Panc1 (cell line): ENCODE results near the gene HES4. TPM values are rescaled to one million over a fixed set of nuclear protein-coding genes. Genes with fewer than 3 reads are reported as not detected.

Experiments used
- ATAC-seq: fragments of 200-7000 bp; cut with Tn5 transposase; 2 replicates; pipeline ENCODE4 v1.9.1; 2020; ENCODE audit warnings: mild to moderate bottlenecking, moderate library complexity
- BruUV-seq: library from RNA; stranded (reverse); fragments of 400-500 nt; replicated peaks from 2 replicates; lab custom pipeline; 2021; lab: Mats Ljungman, UMichigan
- CTCF ChIA-PET: fragments of 300-600 bp; sonication (Branson Sonifier 250); formaldehyde crosslinking; loops from one replicate; lab custom pipeline; 2022; ENCODE audit warnings: antibody characterized with exemption; lab: Charles Lee
- POLR2A ChIA-PET: fragments of 300-600 bp; sonication (Branson Sonifier 250); formaldehyde crosslinking; loops from one replicate; lab custom pipeline; 2022; ENCODE audit warnings: antibody characterized with exemption; lab: Charles Lee
- DNase-seq: peaks from one replicate; pipeline ENCODE4 v3.0.0-alpha.2; 2010; ENCODE audit warnings: low read depth, low spot score
- H3K27ac ChIP-seq: 2 replicates; pipeline ENCODE4 v1.5.1; 2011; ENCODE audit warnings: mild to moderate bottlenecking, low read length, inconsistent platforms
- H3K27me3 ChIP-seq: fragments of 200-500 bp; sonication (Bioruptor generic); 2 replicates; pipeline ENCODE4 v1.6.0; 2014; ENCODE audit warnings: low read length, inconsistent platforms; ENCODE audit not compliant: control insufficient read depth, insufficient read depth
- H3K36me3 ChIP-seq: fragments of 200-500 bp; sonication (Bioruptor generic); 2 replicates; pipeline ENCODE4 v1.5.1; 2014; ENCODE audit warnings: inconsistent platforms, mild to moderate bottlenecking, low read length, moderate library complexity; ENCODE audit not compliant: control insufficient read depth, insufficient read depth
- H3K4me1 ChIP-seq: 2 replicates; pipeline ENCODE4 v1.5.1; 2011; ENCODE audit warnings: inconsistent platforms, mild to moderate bottlenecking, low read length, moderate library complexity; ENCODE audit not compliant: control insufficient read depth, insufficient read depth
- H3K4me3 ChIP-seq, 2 experiments: 2 replicates each; pipeline ENCODE4 v1.5.1; 2011 to 2012; ENCODE audit warnings: low read depth in 2 of 2, low read length in 2 of 2, mild to moderate bottlenecking in 2 of 2, inconsistent platforms in 1 of 2, moderate library complexity in 1 of 2
- H3K9me3 ChIP-seq: fragments of 200-500 bp; sonication (Bioruptor generic); 2 replicates; pipeline ENCODE4 v1.5.1; 2014; ENCODE audit warnings: low read depth, mild to moderate bottlenecking, inconsistent platforms, low read length, moderate library complexity; ENCODE audit not compliant: control insufficient read depth, insufficient read depth
- POLR2AphosphoS5 ChIP-seq: IDR thresholded peaks from 2 replicates; pipeline ENCODE4 v1.6.1; 2012; ENCODE audit warnings: mild to moderate bottlenecking, low read depth, low read length, moderate library complexity
- REST ChIP-seq, 2 experiments: IDR thresholded peaks; 2 replicates each; pipeline ENCODE4 v1.6.1; 2011 to 2012; ENCODE audit warnings: low read depth in 2 of 2, control low read depth in 1 of 2, low read length in 1 of 2, mild to moderate bottlenecking in 1 of 2, moderate library complexity in 1 of 2; ENCODE audit not compliant: insufficient read depth in 1 of 2
- SIN3A ChIP-seq: IDR thresholded peaks from 2 replicates; pipeline ENCODE4 v1.6.1; 2012; ENCODE audit warnings: low read depth, mild to moderate bottlenecking, low read length, moderate library complexity, borderline replicate concordance; ENCODE audit not compliant: insufficient read depth
- TCF7L2 ChIP-seq: IDR thresholded peaks from 2 replicates; pipeline ENCODE4 v1.6.1; 2011; ENCODE audit warnings: mild to moderate bottlenecking, low read depth, low read length, inconsistent platforms
- in situ Hi-C: cut with HindIII; loops from 2 replicates; pipeline ENCODE4 v1.10.0; 2016; ENCODE audit warnings: low sequenced_read_pairs, low pct_unique_long_range_greater_than_20kb
- intact Hi-C: fragments of 100-400 bp; cut with micrococcal nuclease; formaldehyde crosslinking; loops from one replicate; pipeline ENCODE4 v1.10.0; 2022; ENCODE audit not compliant: unreplicated experiment
- total RNA-seq: library from RNA; stranded (reverse); gene quantifications from one replicate; pipeline ENCODE4 v1.2.1, GENCODE V29; 2021; ENCODE audit not compliant: unreplicated experiment
- TF ChIP-seq, protein P1 (sequence below): fragments of 450-650 bp; IDR thresholded peaks from 2 replicates; pipeline ENCODE4 v1.5.1; 2017; ENCODE audit warnings: mild to moderate bottlenecking

HES4 gene
- total RNA-seq, 1 experiment from 2014 or later, result 74.2 TPM

DNA sequence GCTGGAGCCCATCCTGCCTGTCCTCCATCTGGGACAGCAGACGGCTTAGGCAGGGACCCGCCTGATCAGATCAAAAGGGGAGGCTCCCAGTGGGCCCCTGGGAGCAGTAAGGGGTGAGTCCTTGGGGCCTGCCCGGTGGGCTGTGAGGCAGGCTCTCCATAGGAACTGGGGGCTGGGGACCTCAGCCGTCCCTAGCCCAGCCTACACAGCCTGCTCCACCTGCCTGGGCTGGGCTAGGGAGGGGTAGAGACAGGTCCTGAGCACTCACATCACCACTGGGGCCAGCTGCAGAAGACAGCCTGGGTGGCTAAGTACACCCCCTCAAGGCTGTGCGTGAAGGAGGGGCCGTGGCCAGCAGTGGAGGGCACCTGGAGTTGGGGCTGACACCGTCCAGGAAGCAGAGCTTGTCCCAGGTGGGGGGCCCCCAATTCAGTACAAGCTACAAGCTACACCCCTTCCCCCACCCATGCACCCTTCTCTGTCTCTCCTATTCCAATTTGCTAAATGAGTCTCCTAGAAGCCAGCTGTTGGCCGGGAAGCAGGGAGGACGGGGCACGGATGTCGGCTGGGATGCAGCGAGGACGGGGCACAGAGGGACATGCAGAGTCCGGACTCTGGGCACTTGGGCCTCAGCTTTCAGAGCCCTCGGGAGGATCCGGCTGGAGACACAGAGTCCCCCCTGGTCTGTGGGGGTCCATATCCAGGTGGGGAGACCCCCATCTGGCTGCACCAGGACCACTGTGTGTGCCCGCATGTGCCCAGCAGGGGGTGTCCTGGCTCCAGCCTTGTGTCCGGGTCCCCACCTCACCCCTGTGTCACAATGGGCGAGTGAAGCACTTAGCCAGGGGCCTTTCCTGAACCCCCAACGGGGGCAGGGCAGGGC is 15.1 kb upstream of the HES4 start:
- no peak for ATAC-seq
- H3K4me1 ChIP-seq, result peaks cover 10% of the 10 kb centered on the region
- intact Hi-C loops (loop anchor here (10.0 kb wide), 1 partner anchor 50 kb away; no protein-coding TSS in a partner anchor), in situ Hi-C loops (no loop called here)
- peak overlapping the region; percentile 66 to 83 for H3K4me3 ChIP-seq
- POLR2A ChIA-PET, result interaction anchor here (0.6 kb wide), 1 partner anchor 79 kb away, joined by 3 read pairs; no protein-coding TSS in a partner anchor
- H3K9me3 ChIP-seq, result no peaks in the 10 kb centered on the region
- CTCF ChIA-PET, result interaction anchor here (0.9 to 1.8 kb wide), 5 partner anchors 13 to 49 kb away, joined by 3 to 11 read pairs (median 4); no protein-coding TSS in a partner anchor
- no TSS peak for BruUV-seq
- no peaks in the 10 kb centered on the region; the same call in 1 of the 2 replicates for H3K36me3 ChIP-seq
- H3K27me3 ChIP-seq, result no peaks in the 10 kb centered on the region
- no peak for TF ChIP-seq SIN3A
- TF ChIP-seq, protein P1, sequence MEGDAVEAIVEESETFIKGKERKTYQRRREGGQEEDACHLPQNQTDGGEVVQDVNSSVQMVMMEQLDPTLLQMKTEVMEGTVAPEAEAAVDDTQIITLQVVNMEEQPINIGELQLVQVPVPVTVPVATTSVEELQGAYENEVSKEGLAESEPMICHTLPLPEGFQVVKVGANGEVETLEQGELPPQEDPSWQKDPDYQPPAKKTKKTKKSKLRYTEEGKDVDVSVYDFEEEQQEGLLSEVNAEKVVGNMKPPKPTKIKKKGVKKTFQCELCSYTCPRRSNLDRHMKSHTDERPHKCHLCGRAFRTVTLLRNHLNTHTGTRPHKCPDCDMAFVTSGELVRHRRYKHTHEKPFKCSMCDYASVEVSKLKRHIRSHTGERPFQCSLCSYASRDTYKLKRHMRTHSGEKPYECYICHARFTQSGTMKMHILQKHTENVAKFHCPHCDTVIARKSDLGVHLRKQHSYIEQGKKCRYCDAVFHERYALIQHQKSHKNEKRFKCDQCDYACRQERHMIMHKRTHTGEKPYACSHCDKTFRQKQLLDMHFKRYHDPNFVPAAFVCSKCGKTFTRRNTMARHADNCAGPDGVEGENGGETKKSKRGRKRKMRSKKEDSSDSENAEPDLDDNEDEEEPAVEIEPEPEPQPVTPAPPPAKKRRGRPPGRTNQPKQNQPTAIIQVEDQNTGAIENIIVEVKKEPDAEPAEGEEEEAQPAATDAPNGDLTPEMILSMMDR, result peak; percentile 90
- peak overlapping the region; percentile 87 for H3K27ac ChIP-seq
- DNase-seq, result no peak

DNA sequence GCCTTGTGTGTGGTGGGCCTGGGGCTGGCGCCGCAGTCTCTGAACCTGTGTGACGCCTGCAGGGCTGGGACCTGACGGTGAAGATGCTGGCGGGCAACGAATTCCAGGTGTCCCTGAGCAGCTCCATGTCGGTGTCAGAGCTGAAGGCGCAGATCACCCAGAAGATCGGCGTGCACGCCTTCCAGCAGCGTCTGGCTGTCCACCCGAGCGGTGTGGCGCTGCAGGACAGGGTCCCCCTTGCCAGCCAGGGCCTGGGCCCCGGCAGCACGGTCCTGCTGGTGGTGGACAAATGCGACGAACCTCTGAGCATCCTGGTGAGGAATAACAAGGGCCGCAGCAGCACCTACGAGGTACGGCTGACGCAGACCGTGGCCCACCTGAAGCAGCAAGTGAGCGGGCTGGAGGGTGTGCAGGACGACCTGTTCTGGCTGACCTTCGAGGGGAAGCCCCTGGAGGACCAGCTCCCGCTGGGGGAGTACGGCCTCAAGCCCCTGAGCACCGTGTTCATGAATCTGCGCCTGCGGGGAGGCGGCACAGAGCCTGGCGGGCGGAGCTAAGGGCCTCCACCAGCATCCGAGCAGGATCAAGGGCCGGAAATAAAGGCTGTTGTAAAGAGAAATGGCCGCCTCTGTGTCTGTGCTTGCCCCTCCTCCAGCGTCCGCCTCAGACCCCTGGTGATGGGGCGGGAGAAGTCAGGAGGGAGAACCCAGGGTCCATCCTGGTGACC is 14.2 kb upstream of the HES4 start:
- CTCF ChIA-PET, result interaction anchor here (1.0 to 1.8 kb wide), 6 partner anchors 11 to 278 kb away, joined by 3 to 11 read pairs (median 4); no protein-coding TSS in a partner anchor
- H3K27ac ChIP-seq, result peak overlapping the region; percentile 87
- H3K36me3 ChIP-seq, result no peaks in the 10 kb centered on the region; the same call in 1 of the 2 replicates
- ATAC-seq, result peak; percentile 69
- in situ Hi-C loops (no loop called here), intact Hi-C loops (loop anchor here (10.0 kb wide), 1 partner anchor 51 kb away; no protein-coding TSS in a partner anchor)
- no peaks in the 10 kb centered on the region for H3K9me3 ChIP-seq
- DNase-seq, result no peak
- POLR2A ChIA-PET, result interaction anchor here (0.6 to 1.2 kb wide), 2 partner anchors 13 to 78 kb away, joined by 3 to 8 read pairs; no protein-coding TSS in a partner anchor
- H3K27me3 ChIP-seq, result no peaks in the 10 kb centered on the region
- H3K4me3 ChIP-seq, result peak overlapping the region; percentile 66 to 83
- TSS peak; percentile 100 for BruUV-seq
- H3K4me1 ChIP-seq, result peaks cover 10% of the 10 kb centered on the region
- TF ChIP-seq POLR2AphosphoS5, result no peak
- no peak for TF ChIP-seq TCF7L2
- TF ChIP-seq, protein P1, result no peak
- 0 out of 2 replicates have a peak, but pooled peaks have one; percentile 52 for TF ChIP-seq SIN3A
- no peak for TF ChIP-seq REST (IDR thresholded peaks at IDR 0.05; ENCODE audit: insufficient read depth in 1 of 2, low read depth in 2 of 2, low read length in 1 of 2)
